AG08396 (cell line): Measurements from ENCODE around the gene AOC3.
A peak's percentile ranks its signal among the peaks of the same experiment; 100 is the strongest.
"Not testable (repeated sequence)": the region's sequence is repeated elsewhere in the genome, so short reads cannot be mapped to it uniquely, and the experiment has no call there.

ENCODE experiments used
- DNase-seq: peaks from one replicate; pipeline ENCODE4 v3.0.0; 2012; ENCODE audit warnings: low spot score, mixed read lengths

AOC3 gene

GRCh38 chr17:42867694-42868261, 16.8 kb downstream of the AOC3 start:
- DNase-seq = not testable (repeated sequence)

GRCh38 chr17:42868338-42868737, 17.3 kb downstream of the AOC3 start:
- DNase-seq = no peak

GRCh38 chr17:42871647-42872046, 20.6 kb downstream of the AOC3 start:
- DNase-seq = no peak

GRCh38 chr17:42872251-42872965, 21.4 kb downstream of the AOC3 start:
- DNase-seq = no peak

GRCh38 chr17:42873315-42873714, 22.3 kb downstream of the AOC3 start:
- DNase-seq = no peak

- DNase-seq = not testable (repeated sequence)
These were observed 23.1 kb downstream of the AOC3 start for GRCh38 chr17:42873932-42874695.

GRCh38 chr17:42877037-42877436, 26.0 kb downstream of the AOC3 start:
- DNase-seq = no peak

- no peak for DNase-seq
These were observed 27.3 kb downstream of the AOC3 start for GRCh38 chr17:42878123-42878880.

- no peak for DNase-seq
These were observed 28.1 kb downstream of the AOC3 start for GRCh38 chr17:42878924-42879595.

- DNase-seq = peak; percentile 63
These were observed 28.6 kb downstream of the AOC3 start for GRCh38 chr17:42879596-42879985.

- DNase-seq = no peak
These were observed 29.8 kb downstream of the AOC3 start for GRCh38 chr17:42880776-42881310.

- not testable (repeated sequence) for DNase-seq
These were observed 30.7 kb downstream of the AOC3 start for GRCh38 chr17:42881706-42882105.

- DNase-seq = no peak
These were observed 31.2 kb downstream of the AOC3 start for GRCh38 chr17:42882166-42882565.

GRCh38 chr17:42883802-42884558, 33.0 kb downstream of the AOC3 start:
- no peak for DNase-seq

GRCh38 chr17:42885806-42886205, 34.8 kb downstream of the AOC3 start:
- not testable (repeated sequence) for DNase-seq

- no peak for DNase-seq
These were observed 35.5 kb downstream of the AOC3 start for GRCh38 chr17:42886283-42887176.

- no peak for DNase-seq
These were observed 38.8 kb downstream of the AOC3 start for GRCh38 chr17:42889809-42890208.

GRCh38 chr17:42891539-42892152, 40.6 kb downstream of the AOC3 start:
- peak; percentile 49 for DNase-seq

GRCh38 chr17:42893359-42893758, 42.4 kb downstream of the AOC3 start:
- no peak for DNase-seq
